ENCODE measurements around the gene ACOT7.
"Not testable (repeated sequence)": the region's sequence is repeated elsewhere in the genome, so short reads cannot be mapped to it uniquely, and the experiment has no call there.

The ACOT7 gene

GRCh38 chr1:6241887-6242740 lies 151.5 kb downstream of the ACOT7 start:
- DNase-seq (ENCODE audit: low read depth in 4 of 4, low spot score in 1 of 4) = no peak

GRCh38 chr1:6241107-6241886 lies 152.3 kb downstream of the ACOT7 start:
- DNase-seq (ENCODE audit: low read depth in 4 of 4, low spot score in 1 of 4) = no peak

- DNase-seq (ENCODE audit: low read depth in 4 of 4, low spot score in 1 of 4) = no peak
These were observed 153.4 kb downstream of the ACOT7 start for GRCh38 chr1:6239950-6240768.

- no peak for DNase-seq (ENCODE audit: low read depth in 4 of 4, low spot score in 1 of 4)
These were observed 154.3 kb downstream of the ACOT7 start for GRCh38 chr1:6239213-6239752.

- DNase-seq (ENCODE audit: low read depth in 4 of 4, low spot score in 1 of 4) = no peak
These were observed 156.5 kb downstream of the ACOT7 start for GRCh38 chr1:6237093-6237492.

GRCh38 chr1:6235296-6235677 lies 158.3 kb downstream of the ACOT7 start:
- DNase-seq (ENCODE audit: low read depth in 4 of 4, low spot score in 1 of 4) = no peak

- DNase-seq (ENCODE audit: low read depth in 4 of 4, low spot score in 1 of 4) = no peak
These were observed 158.9 kb downstream of the ACOT7 start for GRCh38 chr1:6234502-6235295.

- no peak for DNase-seq (ENCODE audit: low read depth in 4 of 4, low spot score in 1 of 4)
These were observed 160.2 kb downstream of the ACOT7 start for GRCh38 chr1:6233376-6233775.

- DNase-seq (ENCODE audit: low read depth in 4 of 4, low spot score in 1 of 4) = no peak
These were observed 167.9 kb downstream of the ACOT7 start for GRCh38 chr1:6225651-6226050.

- DNase-seq (ENCODE audit: low read depth in 4 of 4, low spot score in 1 of 4) = no peak
These were observed 168.8 kb downstream of the ACOT7 start for GRCh38 chr1:6224718-6225117.

GRCh38 chr1:6223617-6224016 lies 169.9 kb downstream of the ACOT7 start:
- no peak for DNase-seq (ENCODE audit: low read depth in 4 of 4, low spot score in 1 of 4)

GRCh38 chr1:6222636-6223035 lies 170.9 kb downstream of the ACOT7 start:
- DNase-seq (ENCODE audit: low read depth in 4 of 4, low spot score in 1 of 4) = no peak

- no peak for DNase-seq (ENCODE audit: low read depth in 4 of 4, low spot score in 1 of 4)
These were observed 172.3 kb downstream of the ACOT7 start for GRCh38 chr1:6221210-6221784.

- DNase-seq (ENCODE audit: low read depth in 4 of 4, low spot score in 1 of 4) = no peak
These were observed 173.3 kb downstream of the ACOT7 start for GRCh38 chr1:6220236-6220635.

- not testable (repeated sequence) for DNase-seq (ENCODE audit: low read depth in 4 of 4, low spot score in 1 of 4)
These were observed 173.9 kb downstream of the ACOT7 start for GRCh38 chr1:6219641-6220040.

- DNase-seq (ENCODE audit: low read depth in 4 of 4, low spot score in 1 of 4) = no peak
These were observed 175.0 kb downstream of the ACOT7 start for GRCh38 chr1:6218375-6219164.
